ENCODE results near the gene IL4R.

- TF ChIP-seq CTCF (conservative IDR thresholded peaks at IDR 0.05; ENCODE audit: low read depth in 2 of 2) (no peak), POLR2AphosphoS5 (IDR thresholded peaks at IDR 0.05; ENCODE audit: low read depth) (no peak), EZH2 (IDR thresholded peaks at IDR 0.05; ENCODE audit: low read depth, unreplicated experiment) (no peak), JUNB (IDR thresholded peaks at IDR 0.05; ENCODE audit: unreplicated experiment) (no peak)
Observed at GRCh38 chr16:27273330-27273669, 40.5 kb upstream of the IL4R start.

All from GM23338 (cell line).